ENCODE data around the gene LGALS16. TPM values are rescaled to one million over a fixed set of nuclear protein-coding genes. Genes with fewer than 3 reads are reported as not detected.

Gene LGALS16
- total RNA-seq, 1 experiment from 2014 or later, result not detected

- intact Hi-C loops (cut with micrococcal nuclease), result no loop called here
- CTCF ChIA-PET, result no interaction called here
Measured at GRCh38 chr19:39692822-39693221, 37.1 kb downstream of the LGALS16 start.

More at GRCh38 chr19:39692822-39693221, 37.1 kb downstream of the LGALS16 start:
- ChIA-PET POLR2A (no interaction called here), RAD21 (ENCODE audit: low non-redundant PET in 1 of 2, low total read pairs in 2 of 2, uncharacterized antibody in 2 of 2, unreplicated experiment in 2 of 2) (no interaction called here)
- H3K9ac ChIP-seq (ENCODE audit: low read length), result no peak overlapping the region
- H3K9me2 ChIP-seq (ENCODE audit: insufficient read depth), result no peaks in the 10 kb centered on the region
- H3K4me3 ChIP-seq (replicated peaks in 1 of 2; ENCODE audit: low read depth in 1 of 2, low read length in 2 of 2), result no peak overlapping the region
- no TSS peak for BruUV-seq (replicated peaks)
- TF ChIP-seq SRF (IDR thresholded peaks at IDR 0.05; ENCODE audit: low read depth) (no peak), RAD21 (IDR thresholded peaks at IDR 0.05; ENCODE audit: low read depth) (no peak), YY1 (IDR thresholded peaks at IDR 0.05; ENCODE audit: extremely low read depth, insufficient replicate concordance, low read depth, low read length) (no peak), FOSL1 (IDR thresholded peaks at IDR 0.05; ENCODE audit: low read depth) (no peak), CTCF (IDR thresholded peaks at IDR 0.05 in 2 of 3, conservative IDR thresholded peaks at IDR 0.05 in 1 of 3; ENCODE audit: borderline replicate concordance in 1 of 3, insufficient read depth in 1 of 3, low read depth in 2 of 3, low read length in 2 of 3) (no peak), SP1 (IDR thresholded peaks at IDR 0.05; ENCODE audit: low read depth) (no peak), ZBTB33 (IDR thresholded peaks at IDR 0.05; ENCODE audit: extremely low read depth, insufficient replicate concordance, low read length) (no peak), REST (IDR thresholded peaks at IDR 0.05; ENCODE audit: low read depth) (no peak), MAX (IDR thresholded peaks at IDR 0.05) (no peak), TCF7L2 (IDR thresholded peaks at IDR 0.05; ENCODE audit: borderline replicate concordance, extremely low read depth, insufficient read depth, insufficient read length) (no peak)
- no peaks in the 10 kb centered on the region for H3K79me2 ChIP-seq (ENCODE audit: insufficient read depth, low read length)
- no peak overlapping the region for H2AFZ ChIP-seq (ENCODE audit: low read depth, low read length, poor library complexity, severe bottlenecking)
- no peak for DNase-seq (ENCODE audit: low read depth, low spot score)
- no peak for ATAC-seq
- no peaks in the 10 kb centered on the region for H4K20me1 ChIP-seq (ENCODE audit: insufficient read depth)
- H3K27me3 ChIP-seq (ENCODE audit: insufficient read depth, low read length), result peaks cover 79% of the 10 kb centered on the region
- no peaks in the 10 kb centered on the region for H3K36me3 ChIP-seq (ENCODE audit: control insufficient read depth in 1 of 2, insufficient read depth in 2 of 2, low read length in 2 of 2)
- no peak overlapping the region for H3K4me2 ChIP-seq (ENCODE audit: low read length)
- H3K27ac ChIP-seq (ENCODE audit: low read depth, low read length), result no peak overlapping the region
- H3K4me1 ChIP-seq (ENCODE audit: control insufficient read depth in 1 of 2, insufficient read depth in 2 of 2, low read length in 2 of 2), result no peaks in the 10 kb centered on the region
- no peaks in the 10 kb centered on the region for H3K9me3 ChIP-seq (ENCODE audit: control insufficient read depth in 1 of 2, insufficient read depth in 1 of 2, low read depth in 1 of 2, low read length in 2 of 2)

Measured in HCT116 (cell line).